SH-SY5Y (cell line): Measurements from ENCODE around the gene OR4D1.

Experiments used
- GATA2 ChIP-seq: IDR thresholded peaks from 2 replicates; pipeline ENCODE4 v1.6.1; 2011; ENCODE audit warnings: mild to moderate bottlenecking, low read depth, low read length
- GATA3 ChIP-seq: IDR thresholded peaks from 2 replicates; pipeline ENCODE4 v1.6.1; 2011; ENCODE audit warnings: low read depth, mild to moderate bottlenecking, low read length, moderate library complexity

Gene OR4D1

DNA sequence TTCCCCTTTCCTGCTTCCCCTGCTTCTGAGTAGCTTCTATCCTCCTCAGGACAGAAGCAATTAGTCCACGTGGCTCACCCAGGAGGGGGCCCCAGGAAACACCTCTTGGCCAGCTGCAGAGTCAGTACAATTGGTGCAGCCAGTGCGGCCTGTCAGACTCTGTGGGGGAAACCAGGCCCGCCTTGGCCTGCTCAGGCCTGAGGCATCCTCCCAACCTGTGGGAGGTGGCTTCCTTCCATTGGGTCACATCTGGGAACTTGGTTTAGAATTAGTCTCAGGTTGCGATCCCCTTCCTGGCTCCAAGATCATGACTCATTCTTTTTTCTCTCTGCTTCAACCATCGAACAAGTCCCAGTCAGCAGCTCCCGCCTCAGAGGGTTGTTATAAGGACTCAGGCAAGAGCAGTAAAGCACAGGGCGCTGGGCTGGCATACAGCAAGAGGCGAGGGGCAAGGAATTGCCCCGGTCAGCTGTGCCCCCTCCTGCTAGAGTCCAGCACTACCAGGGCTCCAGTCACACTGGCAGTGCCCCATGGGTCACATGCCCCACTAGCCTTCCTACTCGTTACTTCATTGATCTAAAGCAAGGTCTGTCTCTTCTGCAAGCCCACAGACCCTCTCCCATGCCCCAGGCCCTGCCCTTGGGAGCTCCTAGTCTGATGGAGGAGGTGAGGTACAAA lies 36.3 kb downstream of the OR4D1 start:
- no peak for TF ChIP-seq GATA3
- no peak for TF ChIP-seq GATA2

DNA sequence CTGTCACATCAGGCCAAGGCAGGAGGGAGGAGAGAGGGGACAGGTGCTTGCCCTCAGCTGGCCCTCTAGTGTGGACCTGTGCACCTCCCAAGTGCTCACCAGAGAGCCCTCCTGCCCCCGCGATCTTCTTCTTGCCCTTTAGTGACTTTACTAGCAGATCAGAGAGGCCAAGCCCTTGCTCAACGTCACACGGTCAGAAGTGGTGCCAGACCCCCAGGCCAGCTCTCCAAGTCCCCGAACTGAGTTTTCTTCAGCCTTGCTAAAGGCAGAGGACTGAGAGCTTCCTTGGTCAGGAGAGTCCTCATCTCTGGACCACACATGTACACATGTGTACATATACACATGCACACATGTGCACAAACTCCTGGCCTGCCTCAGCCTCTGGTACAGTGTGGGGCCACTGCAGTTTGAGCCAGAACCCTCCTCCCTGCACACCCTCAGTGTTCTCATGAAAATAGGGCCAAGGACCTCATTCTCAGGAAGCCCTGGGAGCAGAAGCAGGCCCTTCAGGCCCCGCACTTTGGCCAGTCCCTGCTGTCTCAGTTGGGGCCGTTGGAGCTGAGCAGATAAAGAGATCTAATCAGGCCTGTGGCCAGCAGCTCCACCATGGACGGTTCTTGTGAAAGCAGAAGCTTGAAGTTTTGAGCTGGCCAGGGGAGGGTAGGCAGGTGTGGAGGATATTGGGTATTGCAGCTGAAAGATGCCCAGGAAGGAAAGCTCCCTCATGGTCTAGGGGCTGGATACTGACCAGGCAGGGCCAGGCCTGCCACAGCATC lies 37.0 kb downstream of the OR4D1 start:
- TF ChIP-seq GATA3, result no peak
- TF ChIP-seq GATA2, result no peak

DNA sequence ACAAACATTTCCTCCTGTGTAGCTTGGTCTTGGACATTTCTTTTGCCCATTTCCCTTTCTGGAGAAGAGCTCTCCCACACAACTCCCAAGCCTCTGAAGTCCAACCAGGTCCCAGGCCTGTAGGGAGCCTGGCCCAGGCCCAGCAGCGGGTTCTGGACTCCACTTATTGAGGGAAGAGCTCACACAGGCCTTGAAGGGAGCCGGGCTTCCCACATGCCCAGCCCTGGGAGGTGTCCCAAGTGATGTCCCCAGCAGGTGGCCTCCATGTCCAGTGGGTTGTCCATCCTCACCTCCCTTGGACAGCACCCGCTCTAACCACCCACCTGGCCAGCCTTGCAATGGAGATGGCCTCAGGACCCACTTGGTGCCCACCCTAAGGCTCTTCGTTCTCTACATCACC lies 38.4 kb downstream of the OR4D1 start:
- no peak for TF ChIP-seq GATA3
- TF ChIP-seq GATA2, result no peak

DNA sequence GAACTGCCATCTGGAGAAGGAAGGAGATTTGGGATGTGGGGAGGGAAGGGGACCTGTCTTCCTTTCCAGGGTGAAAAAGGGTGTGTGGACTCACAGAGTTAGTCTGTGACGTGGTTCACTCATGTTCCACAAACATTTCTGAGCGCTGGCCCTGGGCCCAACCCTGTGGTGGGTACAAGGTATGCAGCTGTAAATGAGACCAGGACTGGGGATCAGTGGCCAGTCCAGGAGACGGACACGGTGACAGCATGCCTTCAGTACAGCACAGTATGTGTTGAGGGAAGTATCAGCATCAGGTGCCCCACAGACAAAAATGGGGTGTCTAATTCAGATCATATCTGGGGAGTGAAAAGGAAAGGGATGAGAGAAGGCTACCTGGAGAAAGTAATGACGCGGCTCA lies 38.9 kb downstream of the OR4D1 start:
- no peak for TF ChIP-seq GATA3
- TF ChIP-seq GATA2, result no peak

DNA sequence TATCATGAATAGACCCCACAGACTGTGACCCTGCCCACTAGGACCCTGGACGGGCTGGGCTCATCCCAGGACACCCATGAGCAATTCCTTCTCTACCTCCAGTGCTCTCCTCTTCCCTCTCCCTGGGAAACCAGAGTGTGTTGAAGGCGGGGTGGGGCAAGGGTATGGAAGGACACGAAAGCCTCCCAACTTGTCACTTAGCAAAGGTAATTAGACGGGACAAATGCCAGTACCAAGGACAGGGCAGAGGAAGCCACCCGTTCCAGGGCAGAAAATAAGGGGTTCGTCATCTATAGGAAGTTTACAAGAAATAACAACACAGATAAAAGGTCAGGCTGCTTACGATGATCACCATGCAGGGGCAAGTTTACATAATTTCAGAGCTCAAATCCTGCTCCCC lies 39.5 kb downstream of the OR4D1 start:
- TF ChIP-seq GATA2, result no peak
- no peak for TF ChIP-seq GATA3

DNA sequence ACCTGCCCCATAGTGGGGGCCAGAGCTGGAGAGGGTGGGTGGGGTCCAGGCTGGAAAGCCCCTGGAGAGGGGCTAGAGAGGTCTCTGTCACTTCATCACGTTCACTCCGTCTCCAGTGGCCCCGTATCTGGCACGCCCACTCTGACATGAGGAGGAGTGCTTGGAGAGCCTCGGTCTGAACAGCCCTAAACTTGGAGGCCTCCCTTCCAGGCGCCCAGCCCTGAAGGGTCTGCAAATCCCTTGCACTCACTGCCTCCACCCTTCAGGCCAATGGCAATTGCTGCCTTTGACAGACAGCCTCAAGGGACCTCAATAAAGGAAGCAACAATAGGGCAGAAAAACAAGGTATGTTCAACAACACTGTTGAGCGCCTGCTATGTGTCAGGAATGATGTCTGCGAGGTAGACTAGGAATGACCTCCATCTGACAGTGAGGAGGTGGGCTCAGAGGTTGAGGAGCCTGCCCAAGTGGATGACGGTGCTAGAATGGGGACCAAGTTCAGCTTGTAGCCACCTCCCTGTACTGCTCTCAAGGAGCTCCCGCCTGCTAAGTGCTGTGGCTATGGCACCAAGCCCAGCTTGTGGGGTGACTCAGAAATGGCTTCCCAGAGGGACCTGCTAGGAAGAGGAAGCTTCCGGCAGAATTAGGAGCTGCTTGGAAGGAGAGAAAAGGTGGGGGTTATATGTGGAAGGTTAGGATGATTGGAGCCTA lies 41.4 kb downstream of the OR4D1 start:
- TF ChIP-seq GATA2 (no peak), GATA3 (no peak)

DNA sequence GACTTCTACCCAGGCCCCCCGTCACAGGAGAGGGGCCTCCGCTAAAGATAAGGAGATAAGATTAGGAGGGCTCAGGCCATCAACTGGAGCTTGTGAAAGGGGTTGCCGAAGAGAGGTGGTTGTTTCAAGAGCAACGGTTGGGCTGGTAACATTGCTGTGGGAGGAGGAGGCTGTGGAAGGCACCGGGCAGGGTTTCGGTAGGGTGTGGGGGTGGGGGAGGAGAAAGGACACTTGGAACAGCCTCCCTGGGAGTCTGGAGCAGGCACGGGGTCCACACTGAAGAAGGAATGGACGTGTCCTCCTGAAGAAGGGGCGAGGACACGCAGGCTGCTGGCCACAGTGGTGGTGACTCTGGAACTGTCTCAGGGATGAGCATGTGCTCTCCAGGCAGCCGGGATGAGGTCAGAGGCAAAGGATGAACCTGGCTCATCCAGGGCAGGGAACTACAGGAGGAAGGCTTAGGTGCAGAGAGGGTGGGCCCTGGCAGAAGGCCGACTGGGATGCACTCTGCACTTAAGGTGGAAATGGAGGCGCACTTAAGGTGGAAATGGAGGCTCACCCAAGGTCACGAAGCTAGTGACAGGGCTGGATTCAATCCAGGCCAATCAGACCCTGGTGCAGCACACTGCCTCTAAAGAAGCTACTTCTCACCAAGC lies 43.2 kb downstream of the OR4D1 start:
- TF ChIP-seq GATA2 (no peak), GATA3 (no peak)

DNA sequence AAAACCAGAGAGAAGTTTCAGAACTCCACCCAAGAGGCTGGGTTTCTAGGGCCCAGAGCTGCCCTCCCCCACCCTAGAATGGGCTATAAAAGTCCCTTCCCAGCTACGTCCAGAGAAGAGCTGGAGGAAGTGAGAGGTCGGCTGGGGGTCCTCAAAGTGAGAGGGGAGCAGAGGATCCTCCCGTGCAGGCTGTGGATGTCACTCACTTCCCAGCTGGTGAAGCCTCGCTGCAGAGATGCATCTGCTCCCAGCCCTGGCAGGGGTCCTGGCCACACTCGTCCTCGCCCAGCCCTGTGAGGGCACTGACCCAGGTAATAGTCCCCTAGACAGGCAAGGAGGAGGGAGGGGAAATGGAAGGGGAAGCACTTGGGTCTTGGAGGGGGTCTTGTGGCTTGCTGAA lies 44.4 kb downstream of the OR4D1 start, which contains the start of gene EPX:
Gene EPX (plus strand): TSS at position 115 of the 400 bp plus-strand sequence. CDS start 121 bp downstream, at position 236.
- no peak for TF ChIP-seq GATA2
- no peak for TF ChIP-seq GATA3

DNA sequence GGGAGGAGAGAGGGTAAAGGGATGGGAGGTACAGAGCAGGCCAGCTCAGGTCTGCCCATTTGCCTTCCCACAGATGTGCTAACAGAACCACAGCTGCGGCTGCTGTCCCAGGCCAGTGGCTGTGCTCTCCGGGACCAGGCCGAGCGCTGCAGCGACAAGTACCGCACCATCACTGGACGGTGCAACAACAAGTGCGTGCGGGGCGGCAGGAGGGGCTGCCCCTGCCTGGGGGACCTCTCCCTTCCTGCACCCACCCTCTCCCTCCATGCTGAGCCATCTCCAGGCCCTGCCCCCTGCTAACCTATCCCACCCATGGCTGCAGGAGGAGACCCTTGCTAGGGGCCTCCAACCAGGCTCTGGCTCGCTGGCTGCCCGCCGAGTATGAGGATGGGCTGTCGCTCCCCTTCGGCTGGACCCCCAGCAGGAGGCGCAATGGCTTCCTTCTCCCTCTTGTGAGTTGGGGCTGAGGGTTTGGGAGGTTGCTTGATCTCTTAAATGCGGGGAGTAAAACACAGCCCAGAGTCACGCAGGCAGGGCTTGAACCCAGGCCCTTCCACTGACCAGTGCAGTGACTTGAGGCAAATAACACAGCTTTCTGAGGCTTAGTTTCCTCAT lies 45.6 kb downstream of the OR4D1 start:
- no peak for TF ChIP-seq GATA3
- no peak for TF ChIP-seq GATA2

DNA sequence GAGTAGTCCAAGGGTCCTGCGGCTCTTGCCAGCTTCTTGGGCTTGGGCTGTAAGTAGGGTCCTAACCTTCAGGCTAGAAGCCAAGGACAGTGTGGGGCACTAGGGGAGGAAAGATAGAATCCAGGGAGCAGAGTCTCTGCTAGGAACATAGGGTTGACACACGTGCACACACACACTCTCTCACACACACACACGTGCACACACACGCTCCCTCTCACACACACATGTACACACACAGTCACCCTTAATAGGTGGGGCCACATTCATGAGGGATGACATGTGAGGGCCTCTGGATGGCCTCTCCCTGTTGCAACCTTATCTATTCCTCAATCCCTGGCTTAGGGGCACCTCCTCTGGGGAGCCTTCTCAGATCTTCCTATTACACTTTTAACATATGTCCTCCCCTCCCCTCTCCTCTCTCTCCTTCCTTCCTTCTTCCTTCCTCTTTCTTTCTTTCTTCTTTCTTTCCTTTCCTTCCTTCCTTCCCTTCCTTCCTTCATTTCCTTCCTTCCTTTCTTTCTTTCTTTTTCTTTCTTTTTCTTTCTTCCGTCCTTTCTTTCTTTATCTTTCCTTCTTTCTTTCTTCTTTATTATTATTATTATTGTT lies 47.4 kb downstream of the OR4D1 start:
- TF ChIP-seq GATA2, result no peak
- no peak for TF ChIP-seq GATA3

DNA sequence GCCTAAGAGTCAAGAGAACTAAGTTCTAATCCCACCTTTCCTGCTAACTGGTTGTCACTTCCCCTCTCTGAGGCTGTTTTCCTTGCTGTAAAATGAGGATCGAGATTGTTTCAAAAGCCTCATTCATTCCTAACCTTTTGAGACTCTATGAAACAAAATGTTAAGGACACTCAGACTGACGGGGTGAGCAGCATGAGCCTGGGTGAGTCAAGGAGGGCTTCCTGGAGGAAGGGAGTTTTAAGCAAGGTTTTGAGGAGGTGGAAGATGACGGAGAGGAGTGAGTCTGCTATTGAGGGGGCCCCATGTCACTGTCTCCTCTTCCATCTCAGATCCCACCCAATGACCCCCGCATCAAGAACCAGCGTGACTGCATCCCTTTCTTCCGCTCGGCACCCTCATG lies 48.4 kb downstream of the OR4D1 start:
- no peak for TF ChIP-seq GATA2
- TF ChIP-seq GATA3, result no peak

DNA sequence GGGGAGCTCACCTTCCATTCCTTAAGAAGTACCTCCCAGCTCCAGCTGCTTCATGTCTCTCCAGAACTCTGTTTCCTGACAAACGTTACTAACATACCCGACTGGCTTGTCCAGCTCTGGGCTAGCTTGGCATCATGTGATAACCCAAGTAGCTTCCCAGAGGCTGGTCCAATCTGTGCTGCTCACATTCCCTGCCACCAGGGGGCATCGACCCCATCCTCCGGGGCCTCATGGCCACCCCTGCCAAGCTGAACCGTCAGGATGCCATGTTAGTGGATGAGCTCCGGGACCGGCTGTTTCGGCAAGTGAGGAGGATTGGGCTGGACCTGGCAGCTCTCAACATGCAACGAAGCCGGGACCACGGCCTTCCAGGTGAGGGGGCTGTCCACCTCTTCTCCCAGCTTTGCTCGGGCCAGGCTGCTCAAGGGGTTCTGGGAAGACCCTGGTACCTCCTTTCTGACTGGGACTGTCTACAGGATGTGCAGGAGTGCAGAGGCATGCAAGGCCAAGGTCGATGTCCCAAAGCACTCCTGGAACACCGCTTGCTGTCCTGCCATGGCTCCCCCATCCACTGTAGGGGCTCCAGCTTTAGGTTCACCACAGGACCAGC lies 51.9 kb downstream of the OR4D1 start:
- TF ChIP-seq GATA3, result no peak
- TF ChIP-seq GATA2, result no peak

DNA sequence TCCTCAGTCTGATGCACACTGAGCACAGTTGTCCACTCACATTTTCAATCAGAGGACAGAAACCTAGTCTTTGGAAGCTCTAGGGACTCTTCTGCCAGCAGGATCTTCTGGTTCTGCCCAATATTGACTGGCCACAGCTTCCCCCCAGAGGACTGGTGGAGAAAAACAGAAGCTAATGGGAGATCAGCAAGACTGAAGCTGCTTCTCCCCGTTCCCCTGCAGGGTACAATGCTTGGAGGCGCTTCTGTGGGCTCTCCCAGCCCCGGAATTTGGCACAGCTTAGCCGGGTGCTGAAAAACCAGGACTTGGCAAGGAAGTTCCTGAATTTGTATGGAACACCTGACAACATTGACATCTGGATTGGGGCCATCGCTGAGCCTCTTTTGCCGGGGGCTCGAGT lies 54.7 kb downstream of the OR4D1 start:
- TF ChIP-seq GATA3, result no peak
- TF ChIP-seq GATA2, result no peak
